ENCODE data around the gene L3HYPDH.

Gene L3HYPDH

GRCh38 chr14:59427653-59428580 lies 56.3 kb downstream of the L3HYPDH start:
- no peak for DNase-seq (ENCODE audit: low read depth in 2 of 3, low spot score in 2 of 3)

GRCh38 chr14:59425322-59425935 lies 58.8 kb downstream of the L3HYPDH start:
- no peak for DNase-seq (ENCODE audit: low read depth in 2 of 3, low spot score in 2 of 3)

GRCh38 chr14:59424341-59425071 lies 59.7 kb downstream of the L3HYPDH start:
- DNase-seq (ENCODE audit: low read depth in 2 of 3, low spot score in 2 of 3), result no peak
